Stimulated activated memory B cell treated with anti-CD40 and anti-IgM and Interleukin-4, amounts not matched to agents 10 μg/mL and 1 μg/mL and 100 μg/mL, for 72 hours (primary cell): ENCODE results near the gene RAX2.

ENCODE experiments used
- ATAC-seq: fragments of 150-1000 bp; cut with Tn5 transposase; 2 replicates; pipeline ENCODE4 v1.10.0; 2021
- H3K27ac Mint-ChIP-seq: one replicate; pipeline ENCODE4 v1.8.0; 2022; ENCODE audit warnings: mild to moderate bottlenecking, mixed read lengths
- H3K27me3 Mint-ChIP-seq: one replicate; pipeline ENCODE4 v1.8.0; 2022; ENCODE audit warnings: mixed read lengths
- H3K36me3 Mint-ChIP-seq: one replicate; pipeline ENCODE4 v1.8.0; 2022; ENCODE audit warnings: mixed read lengths
- H3K4me1 Mint-ChIP-seq: one replicate; pipeline ENCODE4 v1.8.0; 2022; ENCODE audit warnings: mixed read lengths
- H3K4me3 Mint-ChIP-seq: one replicate; pipeline ENCODE4 v1.8.0; 2022; ENCODE audit warnings: mild to moderate bottlenecking, moderate library complexity, mixed read lengths
- H3K9me3 Mint-ChIP-seq: one replicate; pipeline ENCODE4 v1.8.0; 2022; ENCODE audit warnings: mixed read lengths

Gene RAX2

DNA sequence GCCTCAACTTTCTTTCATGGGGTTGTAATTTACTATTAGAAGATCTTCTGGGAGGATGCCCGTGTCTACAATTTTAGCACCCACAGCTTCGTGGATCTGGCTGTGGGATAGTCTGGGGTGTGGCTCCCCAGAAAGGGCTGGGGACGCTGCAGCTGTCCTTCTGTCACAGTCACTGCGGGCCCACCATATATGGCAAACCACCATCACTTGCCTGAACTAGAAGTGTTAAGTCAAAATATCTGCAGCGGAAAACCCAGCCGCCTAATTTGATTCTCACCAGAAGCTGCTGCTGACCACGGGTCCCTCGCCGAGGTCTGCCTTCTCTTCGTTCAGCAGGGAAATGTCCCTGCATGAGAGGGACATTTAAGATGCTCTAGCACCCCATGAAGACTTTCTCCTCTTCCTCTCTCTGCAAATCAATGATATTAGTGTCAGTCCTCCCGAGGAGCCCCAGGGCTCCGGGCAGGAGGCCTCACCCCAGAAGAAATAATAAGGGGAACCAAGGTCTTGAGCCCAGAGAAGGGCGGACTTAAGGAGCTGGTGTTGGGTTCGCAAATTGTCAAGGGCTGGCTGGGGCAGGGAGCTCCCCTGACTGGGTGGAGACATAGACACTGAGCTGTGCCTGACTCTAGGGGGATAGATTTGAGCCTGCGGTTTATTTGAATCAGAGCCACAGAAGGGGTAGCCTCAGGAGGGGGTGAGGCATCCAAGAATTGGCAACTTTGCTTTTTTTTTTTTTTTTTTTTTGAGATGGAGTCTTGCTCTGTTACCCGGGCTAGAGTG, 17.2 kb upstream of the RAX2 start:
- ATAC-seq = no peak
- H3K4me1 Mint-ChIP-seq = peaks cover 23% of the 10 kb centered on the region
- H3K4me3 Mint-ChIP-seq = no peak overlapping the region
- peaks cover 37% of the 10 kb centered on the region for H3K27me3 Mint-ChIP-seq
- H3K9me3 Mint-ChIP-seq = peaks cover 10% of the 10 kb centered on the region
- peaks cover 5% of the 10 kb centered on the region for H3K36me3 Mint-ChIP-seq
- H3K27ac Mint-ChIP-seq = no peak overlapping the region

DNA sequence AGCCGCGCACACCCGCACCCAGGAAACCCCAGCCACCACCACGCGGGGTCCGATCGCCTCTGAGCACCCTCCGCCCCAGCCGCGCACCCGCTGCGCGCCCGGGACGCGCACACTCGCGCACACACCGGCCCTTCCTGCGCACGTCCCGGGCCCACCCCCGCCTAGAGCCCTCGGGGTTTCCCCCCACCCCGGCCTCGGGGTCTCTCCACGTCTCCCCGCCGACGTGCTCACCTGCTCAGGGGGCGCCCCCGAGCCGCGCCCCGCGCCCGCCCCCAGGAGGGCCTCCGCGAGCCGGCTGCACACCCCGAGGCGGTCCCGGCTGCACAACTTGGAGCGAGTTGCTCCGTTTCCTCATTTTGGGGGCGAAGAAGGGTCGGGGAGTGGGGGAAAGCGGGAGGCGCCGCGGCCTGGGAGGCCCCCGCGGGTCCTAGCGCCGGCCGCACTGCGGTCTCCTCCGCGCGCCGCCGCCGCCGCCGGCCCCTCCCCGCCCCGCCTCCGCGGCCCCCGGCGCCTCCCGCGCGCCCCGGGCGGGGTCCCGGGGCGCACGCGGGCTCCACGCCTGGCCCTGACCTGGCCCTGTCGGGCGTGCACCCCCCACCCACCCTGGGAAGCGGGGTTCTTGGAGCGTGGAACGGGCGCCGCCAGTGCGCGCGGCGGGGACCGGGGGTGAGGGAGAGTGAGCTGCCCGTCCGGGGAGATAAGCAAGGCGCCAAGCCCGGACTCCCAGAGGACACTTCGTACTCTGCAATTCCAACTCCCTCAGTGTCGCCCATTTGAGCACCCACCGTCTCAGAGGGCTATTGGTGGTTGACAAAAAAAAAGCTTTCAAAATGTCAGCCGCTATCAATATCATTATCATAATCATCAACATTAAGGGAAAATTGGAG, 14.2 kb upstream of the RAX2 start, which contains the start of gene MATK:
TSS of gene MATK (minus strand) at position 444 of the 887 bp plus-strand sequence. CDS start 1,246 bp downstream, outside the sequence.
- H3K27me3 Mint-ChIP-seq = peaks cover 36% of the 10 kb centered on the region
- H3K4me1 Mint-ChIP-seq = peaks cover 23% of the 10 kb centered on the region
- peaks cover 16% of the 10 kb centered on the region for H3K9me3 Mint-ChIP-seq
- ATAC-seq = peak; percentile 53
- H3K27ac Mint-ChIP-seq = no peak within 1 kb of the TSS
- peaks cover 15% of the 10 kb centered on the region for H3K36me3 Mint-ChIP-seq
- peak within 1 kb of the TSS; percentile 44 for H3K4me3 Mint-ChIP-seq

DNA sequence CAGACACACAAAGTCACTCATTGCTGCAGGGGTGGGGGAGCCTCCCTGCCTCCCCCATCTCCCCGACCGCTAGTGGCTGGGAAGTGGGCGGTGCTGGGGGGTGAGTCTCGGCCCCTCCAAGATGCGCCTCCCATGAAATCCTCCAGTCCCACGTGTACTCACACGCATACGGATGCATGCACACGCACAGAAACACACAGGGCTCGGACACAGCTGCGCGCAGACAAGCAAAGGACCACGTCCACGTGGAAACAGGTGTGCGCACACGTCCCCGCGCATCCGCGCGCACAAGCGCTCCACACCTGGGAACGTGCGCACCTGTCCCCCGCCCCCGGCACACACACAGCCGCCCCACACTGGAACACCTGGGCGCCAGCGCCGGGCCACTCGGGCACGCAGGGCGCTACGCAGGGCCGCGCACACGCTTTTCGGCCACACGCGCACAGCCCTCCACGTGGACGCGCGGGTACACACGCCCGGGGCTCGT, 13.5 kb upstream of the RAX2 start:
- peak overlapping the region; percentile 44 for H3K4me3 Mint-ChIP-seq
- peaks cover 14% of the 10 kb centered on the region for H3K9me3 Mint-ChIP-seq
- H3K27ac Mint-ChIP-seq = no peak overlapping the region
- peaks cover 15% of the 10 kb centered on the region for H3K36me3 Mint-ChIP-seq
- peaks cover 23% of the 10 kb centered on the region for H3K4me1 Mint-ChIP-seq
- ATAC-seq = no peak
- H3K27me3 Mint-ChIP-seq = peaks cover 29% of the 10 kb centered on the region

DNA sequence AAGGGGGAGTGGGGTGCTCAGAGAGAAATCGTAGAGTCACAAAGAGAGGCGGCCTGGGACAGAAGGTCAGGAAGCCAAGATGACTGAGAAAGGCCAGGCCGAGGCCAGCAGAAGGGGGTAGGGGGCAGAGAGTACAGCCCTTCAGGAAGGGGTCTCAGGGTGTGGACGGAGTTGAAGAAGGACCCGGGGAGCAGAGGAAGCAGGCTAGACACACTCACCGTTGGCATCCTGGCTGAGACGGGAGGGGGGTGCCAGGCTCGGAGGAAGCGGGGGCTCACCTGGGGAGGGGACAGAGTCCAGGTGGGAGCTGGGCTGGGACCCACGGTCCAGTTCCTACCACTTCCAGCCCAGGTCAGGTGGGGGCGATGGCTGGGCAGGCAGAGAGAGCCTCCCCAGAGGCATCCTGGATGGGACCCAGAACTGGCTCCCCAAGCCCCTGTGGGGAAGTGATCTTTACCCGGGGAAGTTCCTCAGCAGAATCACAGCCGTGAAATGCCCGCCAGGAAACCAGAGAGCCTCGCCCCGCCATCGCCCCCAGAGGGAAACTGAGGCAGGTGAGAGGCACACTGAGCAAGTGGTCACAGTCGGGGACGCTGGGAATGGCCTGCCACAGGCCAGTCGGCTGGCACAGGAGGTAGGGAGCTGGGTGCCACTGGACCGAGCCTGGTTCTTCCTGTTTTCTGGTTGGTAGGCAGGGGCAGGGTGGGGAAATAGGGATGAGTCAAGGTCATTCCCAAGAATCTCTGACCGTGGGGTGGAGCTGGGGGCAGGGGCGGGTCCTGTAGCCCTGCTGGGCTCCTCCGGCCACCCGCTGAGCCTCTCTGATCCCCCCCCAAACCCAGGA, 12.8 kb upstream of the RAX2 start:
- peaks cover 14% of the 10 kb centered on the region for H3K9me3 Mint-ChIP-seq
- H3K4me3 Mint-ChIP-seq = peak overlapping the region; percentile 33
- H3K27ac Mint-ChIP-seq = no peak overlapping the region
- peaks cover 22% of the 10 kb centered on the region for H3K27me3 Mint-ChIP-seq
- H3K4me1 Mint-ChIP-seq = peaks cover 23% of the 10 kb centered on the region
- peaks cover 15% of the 10 kb centered on the region for H3K36me3 Mint-ChIP-seq
- no peak for ATAC-seq

DNA sequence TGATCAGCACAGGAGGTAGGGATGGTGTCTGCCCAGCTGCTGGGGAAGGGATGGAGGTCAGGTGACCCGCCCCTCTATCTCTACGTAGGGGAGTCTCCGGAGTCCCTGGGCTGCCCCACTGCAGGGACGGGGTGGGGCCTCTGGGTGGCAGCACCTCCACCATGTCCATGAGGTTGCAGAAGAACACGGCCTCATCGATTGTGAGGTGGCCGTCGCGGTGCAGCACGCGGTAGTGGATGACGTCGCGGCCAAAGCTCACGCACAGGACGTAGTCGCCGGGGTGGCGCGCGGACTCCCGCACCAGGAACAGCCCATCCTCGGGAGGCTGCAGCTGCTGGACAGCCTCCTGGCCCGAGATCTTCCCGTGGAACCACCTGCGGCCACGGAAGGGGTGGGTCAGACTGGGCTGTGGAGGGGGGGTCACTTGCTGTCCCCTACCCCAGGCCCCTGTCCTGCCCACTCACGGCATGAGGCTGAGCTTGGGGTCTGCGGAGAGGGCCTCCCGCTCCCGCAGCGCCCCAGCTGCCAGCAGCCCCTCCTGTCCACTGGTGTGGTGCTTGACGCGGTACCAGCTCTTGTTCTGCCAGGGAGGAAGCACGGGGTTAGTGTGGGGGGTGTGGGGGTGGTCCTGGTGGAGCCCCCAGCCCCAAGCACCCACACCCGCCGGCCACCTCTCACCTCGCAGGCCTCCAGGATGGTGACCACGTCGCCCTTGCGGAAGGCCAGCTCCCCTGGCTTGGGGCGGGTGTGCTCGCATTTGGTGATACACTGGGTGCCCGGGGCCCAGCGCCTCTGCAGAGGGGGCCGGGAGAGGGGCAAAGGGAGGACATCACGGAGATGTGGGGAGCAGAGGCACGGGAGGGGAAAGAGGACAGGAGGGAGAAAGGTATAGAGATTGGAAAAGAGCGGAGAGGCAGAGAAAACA, 11.9 kb upstream of the RAX2 start:
- H3K4me3 Mint-ChIP-seq = no peak overlapping the region
- H3K4me1 Mint-ChIP-seq = peaks cover 17% of the 10 kb centered on the region
- no peak overlapping the region for H3K27ac Mint-ChIP-seq
- H3K9me3 Mint-ChIP-seq = peaks cover 14% of the 10 kb centered on the region
- peaks cover 15% of the 10 kb centered on the region for H3K36me3 Mint-ChIP-seq
- peak; percentile 22 for ATAC-seq
- H3K27me3 Mint-ChIP-seq = peaks cover 22% of the 10 kb centered on the region

DNA sequence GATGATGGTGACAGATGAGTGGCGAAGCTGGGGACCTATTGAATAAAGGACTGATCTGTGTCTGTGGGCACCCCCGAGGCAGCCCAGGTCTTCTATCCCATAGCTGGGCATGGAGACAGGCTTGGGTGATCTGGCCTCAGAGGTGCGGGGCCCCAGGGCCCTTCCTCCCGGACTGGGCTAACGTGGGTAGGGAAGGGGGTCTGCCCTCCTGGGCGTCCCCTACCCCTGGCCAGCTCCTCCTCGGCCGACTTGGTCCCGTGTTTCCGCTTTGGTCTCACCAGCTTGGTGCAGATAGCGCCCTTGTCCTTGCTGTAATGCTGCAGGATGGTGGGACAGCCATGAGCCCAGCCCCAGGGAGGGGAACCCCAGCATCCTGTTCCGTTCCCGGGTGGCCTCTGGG, 10.9 kb upstream of the RAX2 start:
- H3K9me3 Mint-ChIP-seq = peaks cover 14% of the 10 kb centered on the region
- H3K4me3 Mint-ChIP-seq = no peak overlapping the region
- H3K4me1 Mint-ChIP-seq = peaks cover 15% of the 10 kb centered on the region
- H3K27me3 Mint-ChIP-seq = peaks cover 22% of the 10 kb centered on the region
- no peak overlapping the region for H3K27ac Mint-ChIP-seq
- peaks cover 15% of the 10 kb centered on the region for H3K36me3 Mint-ChIP-seq
- no peak for ATAC-seq

DNA sequence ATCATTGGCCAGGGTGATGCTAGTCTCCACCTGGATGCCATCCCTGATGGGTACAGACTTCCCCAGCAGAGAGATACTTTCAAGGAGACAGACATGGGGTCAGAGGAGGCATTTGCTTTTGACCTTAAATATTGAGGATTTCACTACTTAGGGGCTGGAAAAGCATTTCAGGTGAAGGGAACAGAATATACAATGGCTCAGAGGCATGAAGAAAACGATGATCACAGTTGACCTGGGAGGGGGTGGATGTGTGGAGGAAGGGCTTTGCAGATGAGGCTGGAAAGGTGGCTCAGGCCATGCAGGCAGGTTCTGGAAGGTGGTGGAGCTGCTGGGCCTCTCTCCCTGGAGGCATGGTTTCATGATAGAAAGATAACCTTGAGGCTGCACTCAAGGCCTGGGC, 10.3 kb upstream of the RAX2 start:
- no peak overlapping the region for H3K4me3 Mint-ChIP-seq
- peaks cover 14% of the 10 kb centered on the region for H3K9me3 Mint-ChIP-seq
- no peak for ATAC-seq
- peaks cover 22% of the 10 kb centered on the region for H3K27me3 Mint-ChIP-seq
- no peak overlapping the region for H3K27ac Mint-ChIP-seq
- peaks cover 15% of the 10 kb centered on the region for H3K36me3 Mint-ChIP-seq
- peaks cover 15% of the 10 kb centered on the region for H3K4me1 Mint-ChIP-seq

DNA sequence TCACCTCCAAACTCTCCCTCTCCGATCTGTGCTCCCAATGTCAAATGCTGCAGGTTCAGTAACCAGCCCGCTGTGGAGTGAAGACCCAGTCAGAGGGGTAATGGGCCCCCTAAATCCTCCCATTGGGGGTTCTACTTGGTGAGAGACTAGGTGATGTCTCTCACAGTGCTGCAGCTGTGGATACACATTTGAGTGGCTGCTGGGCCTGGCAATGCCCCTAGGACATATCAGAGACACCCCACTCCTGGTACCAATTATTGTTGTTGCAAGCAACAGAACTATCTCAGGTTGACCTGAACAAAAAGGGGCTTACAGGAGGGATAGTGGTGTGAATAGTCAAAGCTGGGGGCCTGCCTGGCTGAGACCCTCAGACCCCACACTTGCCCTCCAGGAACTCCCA, 9.6 kb upstream of the RAX2 start:
- Mint-ChIP-seq H3K27me3 (peaks cover 22% of the 10 kb centered on the region), H3K36me3 (peaks cover 15% of the 10 kb centered on the region), H3K27ac (no peak overlapping the region), H3K9me3 (peaks cover 17% of the 10 kb centered on the region), H3K4me1 (peaks cover 15% of the 10 kb centered on the region), H3K4me3 (no peak overlapping the region)
- no peak for ATAC-seq

DNA sequence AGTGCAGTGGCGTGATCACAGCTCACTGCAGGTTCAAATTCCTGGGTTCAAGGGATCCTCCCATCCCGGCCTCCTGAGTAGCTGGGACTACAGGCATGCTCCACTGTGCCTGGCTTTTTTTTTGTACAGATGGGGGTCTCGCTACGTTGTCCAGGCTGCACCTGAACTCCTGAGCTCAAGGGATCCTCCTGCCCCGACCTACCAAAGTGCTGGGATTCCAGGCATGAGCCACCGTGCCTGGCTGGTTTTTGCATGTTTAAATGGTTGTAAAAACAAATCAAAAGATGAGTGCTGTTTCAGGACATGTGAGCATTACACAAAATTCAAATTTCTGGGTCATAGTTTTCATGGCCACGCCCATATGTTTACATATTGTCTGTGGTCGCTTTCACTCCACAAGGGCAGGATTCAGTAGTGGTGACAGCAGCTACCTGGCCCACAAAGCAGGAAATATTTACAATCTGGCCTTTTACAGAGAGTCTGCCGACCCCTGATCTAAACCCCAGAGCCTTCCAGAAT, 8.8 kb upstream of the RAX2 start:
- peaks cover 22% of the 10 kb centered on the region for H3K27me3 Mint-ChIP-seq
- no peak overlapping the region for H3K27ac Mint-ChIP-seq
- no peak for ATAC-seq
- no peak overlapping the region for H3K4me3 Mint-ChIP-seq
- H3K9me3 Mint-ChIP-seq = peaks cover 24% of the 10 kb centered on the region
- H3K4me1 Mint-ChIP-seq = peaks cover 15% of the 10 kb centered on the region
- H3K36me3 Mint-ChIP-seq = peaks cover 15% of the 10 kb centered on the region

DNA sequence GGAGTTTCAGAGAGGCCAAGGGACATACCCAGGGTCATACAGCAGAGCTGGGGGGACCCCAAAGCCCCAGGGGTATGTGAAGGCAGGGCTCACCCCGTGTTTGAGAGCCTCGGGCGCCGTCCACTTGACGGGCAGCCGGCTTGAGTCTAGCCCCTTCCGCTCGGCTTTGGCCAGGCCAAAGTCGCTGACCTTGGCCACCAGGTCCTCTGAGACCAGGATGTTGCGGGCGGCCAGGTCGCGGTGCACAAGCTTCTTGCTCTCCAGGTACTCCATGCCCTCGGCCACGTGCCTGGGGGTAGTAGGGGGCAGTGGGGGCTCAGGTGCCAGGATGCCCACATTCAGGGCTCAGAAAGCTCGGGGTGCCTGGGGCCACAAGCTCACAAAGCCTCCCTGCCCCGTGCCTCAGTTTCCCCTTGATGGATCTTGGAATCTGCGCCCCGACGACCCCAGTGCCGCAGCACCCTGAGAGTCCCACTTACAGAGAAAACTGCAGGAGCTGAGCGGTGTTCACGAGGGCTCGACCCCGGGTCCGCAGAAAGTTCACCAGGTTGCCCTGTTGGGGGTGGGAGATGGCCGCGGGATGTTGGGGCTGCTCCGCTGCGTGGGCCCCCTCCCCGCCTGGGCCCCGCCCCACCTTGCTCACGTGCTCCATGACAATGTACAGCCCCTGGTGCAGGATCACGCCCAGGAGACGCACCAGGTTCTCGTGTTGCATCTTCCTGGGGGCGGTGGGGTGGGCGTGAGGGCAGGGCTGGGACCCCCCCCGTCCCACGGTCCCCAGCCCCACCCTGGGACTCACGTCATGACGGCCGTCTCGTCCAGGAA, 7.1 kb upstream of the RAX2 start:
- Mint-ChIP-seq H3K27ac (no peak overlapping the region), H3K36me3 (peaks cover 15% of the 10 kb centered on the region), H3K9me3 (peaks cover 24% of the 10 kb centered on the region), H3K4me3 (no peak overlapping the region), H3K27me3 (peaks cover 20% of the 10 kb centered on the region), H3K4me1 (no peaks in the 10 kb centered on the region)
- no peak for ATAC-seq

DNA sequence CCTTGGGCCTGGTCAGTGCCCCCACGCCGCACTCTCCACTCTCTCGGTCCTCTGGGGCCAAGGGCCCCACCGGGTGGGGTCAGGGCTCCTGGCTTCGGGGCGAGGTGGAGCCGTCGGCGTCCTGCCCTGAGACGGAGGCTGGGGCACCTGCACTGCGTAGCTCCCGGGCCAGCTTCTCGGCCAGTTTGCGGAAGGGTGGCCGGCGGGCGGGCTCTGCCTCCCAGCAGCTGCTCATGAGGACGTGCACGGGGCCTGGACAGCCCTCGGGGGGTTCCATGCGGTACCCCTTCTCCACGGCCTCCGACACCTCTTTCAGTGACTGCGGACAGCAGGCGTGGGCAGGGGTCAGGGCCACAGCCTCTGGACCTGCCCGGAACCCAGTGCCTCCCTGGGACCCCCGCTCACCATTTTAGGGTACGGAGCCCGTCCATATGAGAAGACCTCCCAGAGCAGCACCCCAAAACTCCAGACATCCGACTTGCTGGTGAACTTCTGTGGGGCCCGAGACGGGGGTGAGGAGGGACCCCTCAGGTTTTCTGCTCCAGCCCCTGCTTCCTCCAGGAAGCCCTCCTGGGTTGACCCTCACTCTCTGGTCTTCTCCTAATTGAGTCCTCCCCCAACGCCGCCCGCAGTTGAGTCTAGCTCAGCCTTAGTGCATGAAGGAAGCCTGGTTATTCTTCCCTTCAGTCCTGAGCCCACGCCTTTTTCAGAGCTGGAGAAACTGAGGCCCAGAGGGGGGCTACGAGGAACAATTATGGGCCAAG, 6.3 kb upstream of the RAX2 start:
- no peaks in the 10 kb centered on the region for H3K4me1 Mint-ChIP-seq
- H3K36me3 Mint-ChIP-seq = peaks cover 15% of the 10 kb centered on the region
- peak; percentile 25 for ATAC-seq
- H3K4me3 Mint-ChIP-seq = no peak overlapping the region
- peaks cover 24% of the 10 kb centered on the region for H3K9me3 Mint-ChIP-seq
- H3K27ac Mint-ChIP-seq = no peak overlapping the region
- H3K27me3 Mint-ChIP-seq = peaks cover 20% of the 10 kb centered on the region

DNA sequence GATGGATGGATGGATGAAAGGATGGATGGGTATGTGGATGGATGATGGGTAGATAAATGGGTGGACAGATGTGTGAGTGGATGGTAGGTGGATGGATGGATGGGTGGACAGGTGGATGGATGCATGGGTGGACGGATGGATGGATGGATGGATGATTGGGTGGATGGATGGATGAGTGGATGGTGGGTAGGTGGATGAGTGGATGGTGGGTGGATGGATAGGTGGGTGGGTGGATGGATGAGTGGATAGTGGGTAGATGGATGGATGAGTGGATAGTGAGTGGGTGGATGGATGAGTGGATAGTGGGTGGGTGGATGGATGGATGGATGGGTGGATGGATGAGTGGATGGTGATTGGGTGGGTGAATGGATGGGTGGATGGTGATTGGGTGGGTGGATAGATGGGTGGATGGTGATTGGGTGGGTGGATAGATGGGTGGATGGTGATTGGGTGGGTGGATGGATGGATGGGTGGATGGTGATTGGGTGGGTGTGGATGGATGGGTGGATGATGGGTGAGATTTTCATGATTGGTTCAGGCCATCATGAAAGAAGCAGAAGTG, 4.5 kb upstream of the RAX2 start:
- Mint-ChIP-seq H3K4me1 (no peaks in the 10 kb centered on the region), H3K9me3 (peaks cover 13% of the 10 kb centered on the region), H3K4me3 (no peak overlapping the region), H3K27ac (no peak overlapping the region), H3K27me3 (peaks cover 9% of the 10 kb centered on the region), H3K36me3 (peaks cover 3% of the 10 kb centered on the region)
- ATAC-seq = no peak
